Mucosa of rectum (tissue), 2 donors: ENCODE results near the gene MEF2C.

ENCODE experiments used
- H3K27ac ChIP-seq, 2 donors: one replicate each; pipeline ENCODE4 v1.7.0; 2013; ENCODE audit warnings: inconsistent platforms in 2 of 2, low read depth in 2 of 2, low read length in 2 of 2
- H3K27me3 ChIP-seq, 2 donors: one replicate each; pipeline ENCODE4 v1.7.0; 2013; ENCODE audit warnings: low read length in 2 of 2; ENCODE audit not compliant: control insufficient read depth in 2 of 2, insufficient read depth in 2 of 2
- H3K36me3 ChIP-seq, 2 donors: one replicate each; pipeline ENCODE4 v1.7.0; 2013; ENCODE audit warnings: low read length in 2 of 2; ENCODE audit not compliant: control insufficient read depth in 2 of 2, insufficient read depth in 2 of 2
- H3K4me1 ChIP-seq, 2 donors: one replicate each; pipeline ENCODE4 v1.7.0; 2013; ENCODE audit warnings: low read length in 2 of 2, mild to moderate bottlenecking in 1 of 2; ENCODE audit not compliant: control insufficient read depth in 2 of 2, insufficient read depth in 2 of 2
- H3K4me3 ChIP-seq, 2 donors: one replicate each; pipeline ENCODE4 v1.7.0; 2013; ENCODE audit warnings: low read length in 2 of 2
- H3K9ac ChIP-seq, 2 donors: one replicate each; pipeline ENCODE4 v1.7.0; 2013; ENCODE audit warnings: low read length in 2 of 2, low read depth in 1 of 2, mild to moderate bottlenecking in 1 of 2
- H3K9me3 ChIP-seq, 2 donors: one replicate each; pipeline ENCODE4 v1.7.0; 2013; ENCODE audit warnings: low read length in 2 of 2; ENCODE audit not compliant: control insufficient read depth in 2 of 2
- donor health status: healthy.
- donor health status: Normal muscosa, but diverticular disease.

MEF2C gene

GRCh38 chr5:88824892-88825583, 57.9 kb downstream of the MEF2C start:
- peaks cover 0 to 4% of the 10 kb centered on the region in 2 donors for H3K36me3 ChIP-seq
- no peak overlapping the region for H3K9ac ChIP-seq
- H3K27ac ChIP-seq: peak overlapping the region in 1 of 2 donors; percentile 16
- no peaks in the 10 kb centered on the region for H3K27me3 ChIP-seq
- H3K9me3 ChIP-seq: no peaks in the 10 kb centered on the region
- peak overlapping the region in 1 of 2 donors; percentile 1 for H3K4me3 ChIP-seq
- peaks cover 0 to 7% of the 10 kb centered on the region in 2 donors for H3K4me1 ChIP-seq

- Histone ChIP-seq H3K4me3 (no peak overlapping the region), H3K4me1 (peaks cover 0 to 7% of the 10 kb centered on the region in 2 donors), H3K36me3 (peaks cover 0 to 4% of the 10 kb centered on the region in 2 donors), H3K27ac (no peak overlapping the region), H3K9ac (no peak overlapping the region), H3K9me3 (no peaks in the 10 kb centered on the region), H3K27me3 (no peaks in the 10 kb centered on the region)
These were observed 58.8 kb downstream of the MEF2C start for GRCh38 chr5:88824141-88824540.

- H3K9me3 ChIP-seq: no peaks in the 10 kb centered on the region
- H3K4me3 ChIP-seq: no peak overlapping the region
- peaks cover 0 to 5% of the 10 kb centered on the region in 2 donors for H3K4me1 ChIP-seq
- H3K36me3 ChIP-seq: peaks cover 0 to 4% of the 10 kb centered on the region in 2 donors
- no peaks in the 10 kb centered on the region for H3K27me3 ChIP-seq
- H3K27ac ChIP-seq: no peak overlapping the region
- no peak overlapping the region for H3K9ac ChIP-seq
These were observed 59.8 kb downstream of the MEF2C start for GRCh38 chr5:88823201-88823600.

GRCh38 chr5:88821161-88821560, 61.8 kb downstream of the MEF2C start:
- Histone ChIP-seq H3K27ac (no peak overlapping the region), H3K4me3 (no peak overlapping the region), H3K9me3 (no peaks in the 10 kb centered on the region), H3K9ac (no peak overlapping the region), H3K4me1 (no peaks in the 10 kb centered on the region), H3K27me3 (no peaks in the 10 kb centered on the region), H3K36me3 (peaks cover 0 to 4% of the 10 kb centered on the region in 2 donors)

- Histone ChIP-seq H3K27ac (no peak overlapping the region), H3K36me3 (peaks cover 0 to 4% of the 10 kb centered on the region in 2 donors), H3K4me3 (no peak overlapping the region), H3K27me3 (no peaks in the 10 kb centered on the region), H3K9ac (no peak overlapping the region), H3K4me1 (no peaks in the 10 kb centered on the region), H3K9me3 (no peaks in the 10 kb centered on the region)
These were observed 62.4 kb downstream of the MEF2C start for GRCh38 chr5:88820581-88820980.

GRCh38 chr5:88819301-88819999, 63.5 kb downstream of the MEF2C start:
- no peak overlapping the region for H3K4me3 ChIP-seq
- H3K9me3 ChIP-seq: no peaks in the 10 kb centered on the region
- H3K4me1 ChIP-seq: no peaks in the 10 kb centered on the region
- no peaks in the 10 kb centered on the region for H3K27me3 ChIP-seq
- H3K36me3 ChIP-seq: peaks cover 0 to 4% of the 10 kb centered on the region in 2 donors
- H3K27ac ChIP-seq: no peak overlapping the region
- H3K9ac ChIP-seq: no peak overlapping the region

GRCh38 chr5:88818296-88818695, 64.7 kb downstream of the MEF2C start:
- no peak overlapping the region for H3K27ac ChIP-seq
- no peaks in the 10 kb centered on the region for H3K4me1 ChIP-seq

GRCh38 chr5:88816195-88816594, 66.8 kb downstream of the MEF2C start:
- H3K27ac ChIP-seq: no peak overlapping the region
- H3K4me1 ChIP-seq: no peaks in the 10 kb centered on the region
- H3K9ac ChIP-seq: no peak overlapping the region

More at GRCh38 chr5:88818296-88818695, 64.7 kb downstream of the MEF2C start:
- no peaks in the 10 kb centered on the region for H3K27me3 ChIP-seq
- H3K36me3 ChIP-seq: peaks cover 0 to 4% of the 10 kb centered on the region in 2 donors
- no peak overlapping the region for H3K9ac ChIP-seq
- H3K9me3 ChIP-seq: no peaks in the 10 kb centered on the region
- H3K4me3 ChIP-seq: no peak overlapping the region

GRCh38 chr5:88815050-88815789, 67.8 kb downstream of the MEF2C start:
- H3K4me1 ChIP-seq: no peaks in the 10 kb centered on the region
- H3K27me3 ChIP-seq: no peaks in the 10 kb centered on the region
- H3K9me3 ChIP-seq: no peaks in the 10 kb centered on the region
- H3K9ac ChIP-seq: no peak overlapping the region
- H3K36me3 ChIP-seq: no peaks in the 10 kb centered on the region
- H3K4me3 ChIP-seq: no peak overlapping the region
- no peak overlapping the region for H3K27ac ChIP-seq

More at GRCh38 chr5:88816195-88816594, 66.8 kb downstream of the MEF2C start:
- Histone ChIP-seq H3K4me3 (no peak overlapping the region), H3K9me3 (no peaks in the 10 kb centered on the region), H3K27me3 (no peaks in the 10 kb centered on the region), H3K36me3 (no peaks in the 10 kb centered on the region)
